Panc1 (cell line): ENCODE results near the gene CYP3A5. TPM values are rescaled to one million over a fixed set of nuclear protein-coding genes. Genes with fewer than 3 reads are reported as not detected.

ENCODE experiments used
- ATAC-seq: fragments of 200-7000 bp; cut with Tn5 transposase; 2 replicates; pipeline ENCODE4 v1.9.1; 2020; ENCODE audit warnings: mild to moderate bottlenecking, moderate library complexity
- BruUV-seq: library from RNA; stranded (reverse); fragments of 400-500 nt; replicated peaks from 2 replicates; lab custom pipeline; 2021; lab: Mats Ljungman, UMichigan
- CTCF ChIA-PET: fragments of 300-600 bp; sonication (Branson Sonifier 250); formaldehyde crosslinking; loops from one replicate; lab custom pipeline; 2022; ENCODE audit warnings: antibody characterized with exemption; lab: Charles Lee
- POLR2A ChIA-PET: fragments of 300-600 bp; sonication (Branson Sonifier 250); formaldehyde crosslinking; loops from one replicate; lab custom pipeline; 2022; ENCODE audit warnings: antibody characterized with exemption; lab: Charles Lee
- DNase-seq: peaks from one replicate; pipeline ENCODE4 v3.0.0-alpha.2; 2010; ENCODE audit warnings: low read depth, low spot score
- H3K27ac ChIP-seq: 2 replicates; pipeline ENCODE4 v1.5.1; 2011; ENCODE audit warnings: mild to moderate bottlenecking, low read length, inconsistent platforms
- H3K27me3 ChIP-seq: fragments of 200-500 bp; sonication (Bioruptor generic); 2 replicates; pipeline ENCODE4 v1.6.0; 2014; ENCODE audit warnings: low read length, inconsistent platforms; ENCODE audit not compliant: control insufficient read depth, insufficient read depth
- H3K36me3 ChIP-seq: fragments of 200-500 bp; sonication (Bioruptor generic); 2 replicates; pipeline ENCODE4 v1.5.1; 2014; ENCODE audit warnings: inconsistent platforms, mild to moderate bottlenecking, low read length, moderate library complexity; ENCODE audit not compliant: control insufficient read depth, insufficient read depth
- H3K4me1 ChIP-seq: 2 replicates; pipeline ENCODE4 v1.5.1; 2011; ENCODE audit warnings: inconsistent platforms, mild to moderate bottlenecking, low read length, moderate library complexity; ENCODE audit not compliant: control insufficient read depth, insufficient read depth
- H3K4me3 ChIP-seq, 2 experiments: 2 replicates each; pipeline ENCODE4 v1.5.1; 2011 to 2012; ENCODE audit warnings: low read depth in 2 of 2, low read length in 2 of 2, mild to moderate bottlenecking in 2 of 2, inconsistent platforms in 1 of 2, moderate library complexity in 1 of 2
- H3K9me3 ChIP-seq: fragments of 200-500 bp; sonication (Bioruptor generic); 2 replicates; pipeline ENCODE4 v1.5.1; 2014; ENCODE audit warnings: low read depth, mild to moderate bottlenecking, inconsistent platforms, low read length, moderate library complexity; ENCODE audit not compliant: control insufficient read depth, insufficient read depth
- CTCF ChIP-seq: fragments of 450-650 bp; IDR thresholded peaks from 2 replicates; pipeline ENCODE4 v1.5.1; 2017; ENCODE audit warnings: mild to moderate bottlenecking
- POLR2AphosphoS5 ChIP-seq: IDR thresholded peaks from 2 replicates; pipeline ENCODE4 v1.6.1; 2012; ENCODE audit warnings: mild to moderate bottlenecking, low read depth, low read length, moderate library complexity
- REST ChIP-seq, 2 experiments: IDR thresholded peaks; 2 replicates each; pipeline ENCODE4 v1.6.1; 2011 to 2012; ENCODE audit warnings: low read depth in 2 of 2, control low read depth in 1 of 2, low read length in 1 of 2, mild to moderate bottlenecking in 1 of 2, moderate library complexity in 1 of 2; ENCODE audit not compliant: insufficient read depth in 1 of 2
- SIN3A ChIP-seq: IDR thresholded peaks from 2 replicates; pipeline ENCODE4 v1.6.1; 2012; ENCODE audit warnings: low read depth, mild to moderate bottlenecking, low read length, moderate library complexity, borderline replicate concordance; ENCODE audit not compliant: insufficient read depth
- TCF7L2 ChIP-seq: IDR thresholded peaks from 2 replicates; pipeline ENCODE4 v1.6.1; 2011; ENCODE audit warnings: mild to moderate bottlenecking, low read depth, low read length, inconsistent platforms
- in situ Hi-C: cut with HindIII; loops from 2 replicates; pipeline ENCODE4 v1.10.0; 2016; ENCODE audit warnings: low sequenced_read_pairs, low pct_unique_long_range_greater_than_20kb
- intact Hi-C: fragments of 100-400 bp; cut with micrococcal nuclease; formaldehyde crosslinking; loops from one replicate; pipeline ENCODE4 v1.10.0; 2022; ENCODE audit not compliant: unreplicated experiment
- total RNA-seq: library from RNA; stranded (reverse); gene quantifications from one replicate; pipeline ENCODE4 v1.2.1, GENCODE V29; 2021; ENCODE audit not compliant: unreplicated experiment

Gene CYP3A5
- total RNA-seq, 1 experiment from 2014 or later: 0.31 TPM

GRCh38 chr7:99667179-99667578 lies 12.6 kb downstream of the CYP3A5 start:
- TF ChIP-seq CTCF: no peak
- no peaks in the 10 kb centered on the region for H3K9me3 ChIP-seq
- H3K4me1 ChIP-seq: no peaks in the 10 kb centered on the region
- H3K36me3 ChIP-seq: no peaks in the 10 kb centered on the region
- no peaks in the 10 kb centered on the region for H3K27me3 ChIP-seq
- POLR2A ChIA-PET: no interaction called here
- intact Hi-C loops (no loop called here), in situ Hi-C loops (no loop called here)
- H3K4me3 ChIP-seq: no peak overlapping the region
- H3K27ac ChIP-seq: no peak overlapping the region
- ATAC-seq (no peak), DNase-seq (no peak)
- no TSS peak for BruUV-seq
- CTCF ChIA-PET: no interaction called here

GRCh38 chr7:99666013-99666395 lies 13.8 kb downstream of the CYP3A5 start:
- DNase-seq (no peak), ATAC-seq (no peak)
- Histone ChIP-seq H3K27me3 (no peaks in the 10 kb centered on the region), H3K9me3 (no peaks in the 10 kb centered on the region), H3K4me1 (no peaks in the 10 kb centered on the region), H3K27ac (no peak overlapping the region), H3K36me3 (no peaks in the 10 kb centered on the region), H3K4me3 (no peak overlapping the region)
- in situ Hi-C loops: no loop called here
- no TSS peak for BruUV-seq
- TF ChIP-seq SIN3A: no peak
- no peak for TF ChIP-seq CTCF
- no peak for TF ChIP-seq POLR2AphosphoS5
- no peak for TF ChIP-seq REST (IDR thresholded peaks at IDR 0.05; ENCODE audit: insufficient read depth in 1 of 2, low read depth in 2 of 2, low read length in 1 of 2)
- TF ChIP-seq TCF7L2: no peak
- CTCF ChIA-PET: no interaction called here
- POLR2A ChIA-PET: no interaction called here
- intact Hi-C loops: no loop called here
